Neural cell (in vitro differentiated cells): ENCODE data around the gene RABGAP1L. TPM values are rescaled to one million over a fixed set of nuclear protein-coding genes. Genes with fewer than 3 reads are reported as not detected.

Experiments used
- H2AFZ ChIP-seq: fragments of 200-600, 300-800 bp; sonication (generic), shearing (Covaris generic); 2 replicates; pipeline ENCODE4 v1.6.0; 2014; ENCODE audit warnings: low read depth, mild to moderate bottlenecking, antibody characterized with exemption, low read length, moderate library complexity
- H3F3A ChIP-seq: fragments of 200-600 bp; shearing (Covaris generic); 2 replicates; pipeline ENCODE4 v1.6.1; 2016; ENCODE audit warnings: mild to moderate bottlenecking, moderate library complexity, mixed read lengths, antibody characterized with exemption, low read length; ENCODE audit not compliant: insufficient read depth, poor library complexity, severe bottlenecking
- H3K27ac ChIP-seq: fragments of 200-600, 300-800 bp; sonication (generic), shearing (Covaris generic); 2 replicates; pipeline ENCODE4 v1.5.1; 2014; ENCODE audit warnings: mild to moderate bottlenecking, low read length, moderate library complexity
- H3K27me3 ChIP-seq: fragments of 300-800, 200-600 bp; sonication (generic), shearing (Covaris generic); 2 replicates; pipeline ENCODE4 v1.6.0; 2014; ENCODE audit warnings: mild to moderate bottlenecking, low read depth, low read length, moderate library complexity; ENCODE audit not compliant: insufficient read depth
- H3K36me3 ChIP-seq: fragments of 300-800, 200-600 bp; sonication (generic), shearing (Covaris generic); 2 replicates; pipeline ENCODE4 v1.5.1; 2014; ENCODE audit warnings: mild to moderate bottlenecking, antibody characterized with exemption, low read length, moderate library complexity; ENCODE audit not compliant: insufficient read depth
- H3K4me2 ChIP-seq: fragments of 300-800, 200-600 bp; sonication (generic), shearing (Covaris generic); 2 replicates; pipeline ENCODE4 v1.6.0; 2014; ENCODE audit warnings: mild to moderate bottlenecking, low read length
- H3K4me3 ChIP-seq: fragments of 300-800, 200-600 bp; sonication (generic), shearing (Covaris generic); 2 replicates; pipeline ENCODE4 v1.5.1; 2014; ENCODE audit warnings: mild to moderate bottlenecking, low read length, moderate library complexity
- H3K79me2 ChIP-seq: fragments of 200-600 bp; shearing (Covaris generic); replicated peaks from 2 replicates; pipeline ENCODE4 v1.6.0; 2014; ENCODE audit warnings: mild to moderate bottlenecking, low read length, moderate library complexity; ENCODE audit not compliant: insufficient read depth
- H3K9ac ChIP-seq: fragments of 300-800, 200-600 bp; sonication (generic), shearing (Covaris generic); 2 replicates; pipeline ENCODE4 v1.6.1; 2016; ENCODE audit warnings: mild to moderate bottlenecking, low read length, mixed read lengths
- H3K9me2 ChIP-seq: fragments of 200-600 bp; shearing (Covaris generic); 2 replicates; pipeline ENCODE4 v1.6.1; 2016; ENCODE audit warnings: mild to moderate bottlenecking, low read length, mixed read lengths; ENCODE audit not compliant: insufficient read depth
- H3K9me3 ChIP-seq: fragments of 200-600, 300-800 bp; sonication (generic), shearing (Covaris generic); 2 replicates; pipeline ENCODE4 v1.6.1; 2016; ENCODE audit warnings: mild to moderate bottlenecking, mixed run types, low read length, moderate library complexity, mixed read lengths
- H4K20me1 ChIP-seq: fragments of 200-600 bp; shearing (Covaris generic); 2 replicates; pipeline ENCODE4 v1.6.1; 2016; ENCODE audit warnings: mild to moderate bottlenecking, mixed run types; ENCODE audit not compliant: insufficient read depth
- EP300 ChIP-seq: fragments of 450-650 bp; conservative IDR thresholded peaks from 2 replicates; pipeline ENCODE4 v1.6.1; 2014; ENCODE audit warnings: antibody characterized with exemption, mild to moderate bottlenecking, moderate library complexity; ENCODE audit not compliant: poor library complexity, severe bottlenecking
- EZH2 ChIP-seq: fragments of 200-600, 300-800 bp; shearing (Covaris generic), sonication (generic); IDR thresholded peaks from 2 replicates; pipeline ENCODE4 v1.6.1; 2014; ENCODE audit warnings: antibody characterized with exemption, low read length, borderline replicate concordance, mild to moderate bottlenecking; ENCODE audit not compliant: insufficient read depth, poor library complexity, severe bottlenecking
- MXI1 ChIP-seq: fragments of 450-650 bp; conservative IDR thresholded peaks from 2 replicates; pipeline ENCODE4 v1.6.1; 2014; ENCODE audit warnings: antibody characterized with exemption, mild to moderate bottlenecking; ENCODE audit not compliant: poor library complexity, severe bottlenecking
- POLR2AphosphoS5 ChIP-seq: IDR thresholded peaks from 2 replicates; pipeline ENCODE4 v1.6.1; 2012
- RAD21 ChIP-seq: fragments of 450-650 bp; conservative IDR thresholded peaks from 2 replicates; pipeline ENCODE4 v1.6.1; 2014; ENCODE audit warnings: antibody characterized with exemption, mild to moderate bottlenecking, moderate library complexity
- SMC3 ChIP-seq: fragments of 450-650 bp; conservative IDR thresholded peaks from 2 replicates; pipeline ENCODE4 v1.6.1; 2014; ENCODE audit warnings: antibody characterized with exemption, mild to moderate bottlenecking, moderate library complexity; ENCODE audit not compliant: poor library complexity
- TAF1 ChIP-seq: IDR thresholded peaks from 2 replicates; pipeline ENCODE4 v1.6.1; 2012; ENCODE audit warnings: low read depth
- polyA plus RNA-seq: library from polyadenylated mRNA; depleted of rRNA; stranded (reverse); fragments of >200 nt; gene quantifications from 2 replicates; pipeline ENCODE4 v1.2.3, GENCODE V29; 2014
- TF ChIP-seq, protein P1 (sequence below): fragments of 450-650 bp; IDR thresholded peaks from 2 replicates; pipeline ENCODE4 v1.5.1; 2014; ENCODE audit warnings: antibody characterized with exemption, mild to moderate bottlenecking, moderate library complexity; ENCODE audit not compliant: poor library complexity, severe bottlenecking
- TF ChIP-seq, protein P2 (sequence below): IDR thresholded peaks from 2 replicates; pipeline ENCODE4 v1.6.1; 2012; ENCODE audit warnings: borderline replicate concordance

RABGAP1L gene
- polyA plus RNA-seq, 1 donor from 2014 or later = 32.2 TPM

DNA sequence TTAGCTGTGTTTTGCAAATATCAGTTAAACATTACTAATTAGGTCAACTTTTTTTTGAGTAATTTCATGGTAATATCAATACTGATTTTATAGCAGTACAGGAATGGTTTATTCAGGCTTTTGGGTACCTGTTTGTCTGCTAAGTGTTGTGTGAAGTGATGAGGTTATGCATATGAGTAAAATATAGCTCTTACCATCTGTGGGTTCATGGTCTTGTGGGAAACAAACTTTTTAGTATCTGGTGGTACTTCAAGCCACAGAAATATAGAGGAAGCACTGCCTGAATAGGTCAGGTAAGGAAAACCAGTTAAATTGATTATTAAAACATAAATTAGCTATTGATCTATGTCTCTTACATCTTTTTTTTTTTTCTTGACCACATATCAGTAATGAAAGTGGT is 113.9 kb downstream of the RABGAP1L start:
- Histone ChIP-seq H3K9me3 (no peaks in the 10 kb centered on the region), H3K79me2 (no peaks in the 10 kb centered on the region)

DNA sequence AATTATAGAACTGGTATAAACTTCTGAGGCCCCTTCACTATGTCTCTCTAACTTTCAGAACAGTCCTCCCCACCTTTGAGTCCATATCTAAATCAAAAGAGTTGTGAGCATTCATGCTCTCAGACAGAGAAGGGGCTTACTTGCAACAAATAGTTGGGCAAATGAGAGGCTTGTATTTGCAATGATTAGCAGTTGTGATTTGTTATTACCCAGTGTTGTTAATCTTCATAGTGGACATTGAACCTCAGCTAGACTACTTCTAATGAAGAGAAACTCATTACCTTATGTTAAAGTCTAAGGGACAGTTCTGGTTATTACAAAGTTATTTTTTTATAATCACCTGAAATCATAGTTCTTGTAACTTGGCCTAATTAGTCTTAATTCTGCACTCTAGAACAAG is 114.5 kb downstream of the RABGAP1L start:
- TF ChIP-seq, protein P1, sequence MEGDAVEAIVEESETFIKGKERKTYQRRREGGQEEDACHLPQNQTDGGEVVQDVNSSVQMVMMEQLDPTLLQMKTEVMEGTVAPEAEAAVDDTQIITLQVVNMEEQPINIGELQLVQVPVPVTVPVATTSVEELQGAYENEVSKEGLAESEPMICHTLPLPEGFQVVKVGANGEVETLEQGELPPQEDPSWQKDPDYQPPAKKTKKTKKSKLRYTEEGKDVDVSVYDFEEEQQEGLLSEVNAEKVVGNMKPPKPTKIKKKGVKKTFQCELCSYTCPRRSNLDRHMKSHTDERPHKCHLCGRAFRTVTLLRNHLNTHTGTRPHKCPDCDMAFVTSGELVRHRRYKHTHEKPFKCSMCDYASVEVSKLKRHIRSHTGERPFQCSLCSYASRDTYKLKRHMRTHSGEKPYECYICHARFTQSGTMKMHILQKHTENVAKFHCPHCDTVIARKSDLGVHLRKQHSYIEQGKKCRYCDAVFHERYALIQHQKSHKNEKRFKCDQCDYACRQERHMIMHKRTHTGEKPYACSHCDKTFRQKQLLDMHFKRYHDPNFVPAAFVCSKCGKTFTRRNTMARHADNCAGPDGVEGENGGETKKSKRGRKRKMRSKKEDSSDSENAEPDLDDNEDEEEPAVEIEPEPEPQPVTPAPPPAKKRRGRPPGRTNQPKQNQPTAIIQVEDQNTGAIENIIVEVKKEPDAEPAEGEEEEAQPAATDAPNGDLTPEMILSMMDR = no peak
- TF ChIP-seq, protein P2, sequence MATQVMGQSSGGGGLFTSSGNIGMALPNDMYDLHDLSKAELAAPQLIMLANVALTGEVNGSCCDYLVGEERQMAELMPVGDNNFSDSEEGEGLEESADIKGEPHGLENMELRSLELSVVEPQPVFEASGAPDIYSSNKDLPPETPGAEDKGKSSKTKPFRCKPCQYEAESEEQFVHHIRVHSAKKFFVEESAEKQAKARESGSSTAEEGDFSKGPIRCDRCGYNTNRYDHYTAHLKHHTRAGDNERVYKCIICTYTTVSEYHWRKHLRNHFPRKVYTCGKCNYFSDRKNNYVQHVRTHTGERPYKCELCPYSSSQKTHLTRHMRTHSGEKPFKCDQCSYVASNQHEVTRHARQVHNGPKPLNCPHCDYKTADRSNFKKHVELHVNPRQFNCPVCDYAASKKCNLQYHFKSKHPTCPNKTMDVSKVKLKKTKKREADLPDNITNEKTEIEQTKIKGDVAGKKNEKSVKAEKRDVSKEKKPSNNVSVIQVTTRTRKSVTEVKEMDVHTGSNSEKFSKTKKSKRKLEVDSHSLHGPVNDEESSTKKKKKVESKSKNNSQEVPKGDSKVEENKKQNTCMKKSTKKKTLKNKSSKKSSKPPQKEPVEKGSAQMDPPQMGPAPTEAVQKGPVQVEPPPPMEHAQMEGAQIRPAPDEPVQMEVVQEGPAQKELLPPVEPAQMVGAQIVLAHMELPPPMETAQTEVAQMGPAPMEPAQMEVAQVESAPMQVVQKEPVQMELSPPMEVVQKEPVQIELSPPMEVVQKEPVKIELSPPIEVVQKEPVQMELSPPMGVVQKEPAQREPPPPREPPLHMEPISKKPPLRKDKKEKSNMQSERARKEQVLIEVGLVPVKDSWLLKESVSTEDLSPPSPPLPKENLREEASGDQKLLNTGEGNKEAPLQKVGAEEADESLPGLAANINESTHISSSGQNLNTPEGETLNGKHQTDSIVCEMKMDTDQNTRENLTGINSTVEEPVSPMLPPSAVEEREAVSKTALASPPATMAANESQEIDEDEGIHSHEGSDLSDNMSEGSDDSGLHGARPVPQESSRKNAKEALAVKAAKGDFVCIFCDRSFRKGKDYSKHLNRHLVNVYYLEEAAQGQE = no peak
- no peak for TF ChIP-seq EZH2
- TF ChIP-seq EP300 = no peak
- TF ChIP-seq SMC3 = no peak
- TF ChIP-seq TAF1 = no peak
- TF ChIP-seq MXI1 = no peak
- TF ChIP-seq POLR2AphosphoS5 = no peak
- TF ChIP-seq RAD21 = no peak
- Histone ChIP-seq H3K36me3 (no peaks in the 10 kb centered on the region), H4K20me1 (no peaks in the 10 kb centered on the region), H3K9ac (no peak overlapping the region), H3K27ac (no peak overlapping the region), H3K4me2 (no peak overlapping the region), H3F3A (no peaks in the 10 kb centered on the region), H3K9me3 (no peaks in the 10 kb centered on the region), H2AFZ (no peak overlapping the region), H3K9me2 (no peaks in the 10 kb centered on the region), H3K79me2 (no peaks in the 10 kb centered on the region), H3K27me3 (no peaks in the 10 kb centered on the region), H3K4me3 (no peak overlapping the region)

More for the DNA sequence above, 113.9 kb downstream of the RABGAP1L start:
- Histone ChIP-seq H3K9me2 (no peaks in the 10 kb centered on the region), H3K9ac (no peak overlapping the region), H3K4me2 (no peak overlapping the region), H3K27me3 (no peaks in the 10 kb centered on the region), H2AFZ (no peak overlapping the region), H3K36me3 (no peaks in the 10 kb centered on the region), H3F3A (no peaks in the 10 kb centered on the region), H3K4me3 (no peak overlapping the region), H3K27ac (no peak overlapping the region), H4K20me1 (no peaks in the 10 kb centered on the region)
- TF ChIP-seq SMC3 (no peak), MXI1 (no peak), RAD21 (no peak), TAF1 (no peak), EP300 (no peak), POLR2AphosphoS5 (no peak)
- TF ChIP-seq, protein P2 = no peak
- TF ChIP-seq, protein P1 = no peak
